A673 (cell line): ENCODE data around the gene RAB25. TPM values are rescaled to one million over a fixed set of nuclear protein-coding genes. Genes with fewer than 3 reads are reported as not detected.

Experiments used
- BruUV-seq: library from RNA; stranded (reverse); fragments of 400-500 nt; replicated peaks from 2 replicates; lab custom pipeline; 2021; lab: Mats Ljungman, UMichigan
- CTCF ChIA-PET: fragments of 300-600 bp; sonication (Branson Sonifier 250); formaldehyde crosslinking; loops from one replicate; lab custom pipeline; 2022; ENCODE audit warnings: antibody characterized with exemption; lab: Charles Lee
- POLR2A ChIA-PET: fragments of 300-600 bp; sonication (Branson Sonifier 250); formaldehyde crosslinking; loops from one replicate; lab custom pipeline; 2022; ENCODE audit warnings: antibody characterized with exemption; ENCODE audit not compliant: low non-redundant PET; lab: Charles Lee
- DNase-seq: peaks from one replicate; pipeline ENCODE4 v3.0.0-alpha.2; 2015; ENCODE audit warnings: low spot score
- H3K27ac ChIP-seq: fragments of 200-600 bp; sonication (generic); 2 replicates; pipeline ENCODE4 v1.5.1; 2016; ENCODE audit warnings: mixed run types, low read depth, mild to moderate bottlenecking, mixed read lengths, antibody characterized with exemption, low read length; ENCODE audit not compliant: poor library complexity, severe bottlenecking
- H3K27me3 ChIP-seq: fragments of 200-600 bp; sonication (generic); replicated peaks from 2 replicates; pipeline ENCODE4 v1.6.1; 2017; ENCODE audit warnings: mixed run types, low read depth, mild to moderate bottlenecking, mixed read lengths, antibody characterized with exemption, low read length; ENCODE audit not compliant: insufficient read depth, poor library complexity
- H3K36me3 ChIP-seq: fragments of 200-600 bp; sonication (generic); 2 replicates; pipeline ENCODE4 v1.6.1; 2016; ENCODE audit warnings: mixed run types, mild to moderate bottlenecking, mixed read lengths, antibody characterized with exemption, low read length; ENCODE audit not compliant: insufficient read depth, poor library complexity, severe bottlenecking
- H3K4me1 ChIP-seq: fragments of 200-600 bp; sonication (generic); 2 replicates; pipeline ENCODE4 v1.6.1; 2017; ENCODE audit warnings: mixed run types, mild to moderate bottlenecking, mixed read lengths, antibody characterized with exemption, low read length; ENCODE audit not compliant: insufficient read depth, poor library complexity, severe bottlenecking
- H3K4me3 ChIP-seq: fragments of 200-600 bp; sonication (generic); 2 replicates; pipeline ENCODE4 v1.5.1; 2016; ENCODE audit warnings: low read depth, mixed run types, mild to moderate bottlenecking, mixed read lengths, low read length; ENCODE audit not compliant: poor library complexity, severe bottlenecking
- H3K9me3 ChIP-seq: fragments of 200-600 bp; sonication (generic); 2 replicates; pipeline ENCODE4 v1.6.1; 2016; ENCODE audit warnings: mixed run types, low read depth, mild to moderate bottlenecking, mixed read lengths, antibody characterized with exemption, low read length; ENCODE audit not compliant: poor library complexity, severe bottlenecking
- CTCF ChIP-seq: fragments of 300-800, 200-600 bp; sonication (generic); conservative IDR thresholded peaks from 2 replicates; pipeline ENCODE4 v1.5.1; 2017; ENCODE audit warnings: low read depth, mild to moderate bottlenecking, antibody characterized with exemption, low read length, moderate library complexity, mixed read lengths
- EZH2 ChIP-seq: fragments of 200-600 bp; sonication (generic); IDR thresholded peaks from 2 replicates; pipeline ENCODE4 v1.6.1; 2017; ENCODE audit warnings: borderline replicate concordance, low read depth, mild to moderate bottlenecking, mixed read lengths, antibody characterized with exemption, low read length; ENCODE audit not compliant: poor library complexity, severe bottlenecking
- intact Hi-C: fragments of 100-400 bp; cut with micrococcal nuclease; formaldehyde crosslinking; loops from one replicate; pipeline ENCODE4 v1.10.0; 2022; ENCODE audit not compliant: unreplicated experiment
- total RNA-seq: library from RNA; stranded (reverse); gene quantifications from 2 replicates; pipeline ENCODE4 v1.2.3, GENCODE V29; 2021

The RAB25 gene
- total RNA-seq, 1 experiment from 2014 or later, result 0.47 TPM

GRCh38 chr1:156117414-156118176, 56.6 kb downstream of the RAB25 start:
- intact Hi-C loops, result no loop called here
- TF ChIP-seq CTCF, result no peak
- no peak for TF ChIP-seq EZH2
- Histone ChIP-seq H3K27ac (peak overlapping the region; percentile 66), H3K36me3 (no peaks in the 10 kb centered on the region), H3K9me3 (no peaks in the 10 kb centered on the region), H3K27me3 (no peaks in the 10 kb centered on the region), H3K4me1 (peaks cover 57% of the 10 kb centered on the region), H3K4me3 (no peak overlapping the region)
- DNase-seq, result no peak
- ChIA-PET CTCF (interaction anchor here (0.6 to 1.5 kb wide), 3 partner anchors 20 to 23 kb away, joined by 3 to 9 read pairs (median 5); no protein-coding TSS in a partner anchor), POLR2A (no interaction called here)
- BruUV-seq, result no TSS peak

GRCh38 chr1:156118177-156118868, 57.4 kb downstream of the RAB25 start:
- Histone ChIP-seq H3K4me1 (peaks cover 58% of the 10 kb centered on the region), H3K36me3 (no peaks in the 10 kb centered on the region), H3K27ac (peak overlapping the region; percentile 66), H3K9me3 (no peaks in the 10 kb centered on the region), H3K4me3 (no peak overlapping the region), H3K27me3 (no peaks in the 10 kb centered on the region)
- CTCF ChIA-PET, result interaction anchor here (1.2 to 1.5 kb wide), 2 partner anchors 12 to 22 kb away, joined by 3 to 5 read pairs; no protein-coding TSS in a partner anchor
- TSS peak; percentile 15 for BruUV-seq
- intact Hi-C loops, result no loop called here
- TF ChIP-seq CTCF (no peak), EZH2 (no peak)
- DNase-seq, result no peak
- POLR2A ChIA-PET, result no interaction called here

GRCh38 chr1:156119503-156120209, 58.7 kb downstream of the RAB25 start:
- TF ChIP-seq EZH2 (no peak), CTCF (no peak)
- CTCF ChIA-PET, result interaction anchor here (1.0 to 1.2 kb wide), 2 partner anchors 10 to 23 kb away, joined by 3 read pairs; no protein-coding TSS in a partner anchor
- intact Hi-C loops, result no loop called here
- Histone ChIP-seq H3K36me3 (no peaks in the 10 kb centered on the region), H3K4me3 (no peak overlapping the region), H3K9me3 (no peaks in the 10 kb centered on the region), H3K27me3 (no peaks in the 10 kb centered on the region), H3K4me1 (peaks cover 59% of the 10 kb centered on the region), H3K27ac (peak overlapping the region; percentile 9)
- BruUV-seq, result no TSS peak
- peak; percentile 64 for DNase-seq
- POLR2A ChIA-PET, result no interaction called here
